HEK293 (cell line): Measurements from ENCODE around the gene SBSN.

ENCODE experiments used
- BCL6B ChIP-seq: fragments of 450-650 bp; formaldehyde crosslinking; IDR thresholded peaks from 2 replicates; pipeline ENCODE4 v1.5.1; 2017; ENCODE audit warnings: missing biosample characterization, missing genetic modification characterization
- FEZF1 ChIP-seq: fragments of 450-650 bp; formaldehyde crosslinking; IDR thresholded peaks from 2 replicates; pipeline ENCODE4 v1.5.1; 2016; ENCODE audit warnings: missing biosample characterization, missing genetic modification characterization
- GLI2 ChIP-seq: fragments of 450-650 bp; formaldehyde crosslinking; IDR thresholded peaks from 2 replicates; pipeline ENCODE4; 2017; ENCODE audit warnings: missing biosample characterization, missing genetic modification characterization, low read depth, borderline replicate concordance
- GLIS1 ChIP-seq: fragments of 450-650 bp; formaldehyde crosslinking; IDR thresholded peaks from 2 replicates; pipeline ENCODE4 v1.5.1; 2016; ENCODE audit warnings: missing biosample characterization, missing genetic modification characterization
- IKZF3 ChIP-seq: fragments of 450-650 bp; IDR thresholded peaks from 2 replicates; pipeline ENCODE4 v1.5.0; 2018; ENCODE audit warnings: missing biosample characterization, mild to moderate bottlenecking, missing genetic modification characterization, moderate library complexity
- KLF7 ChIP-seq: fragments of 450-650 bp; formaldehyde crosslinking; IDR thresholded peaks from 2 replicates; pipeline ENCODE4 v1.5.1; 2016; ENCODE audit warnings: missing biosample characterization, missing genetic modification characterization, borderline replicate concordance
- KLF8 ChIP-seq: fragments of 450-650 bp; formaldehyde crosslinking; IDR thresholded peaks from 2 replicates; pipeline ENCODE4 v1.5.1; 2016; ENCODE audit warnings: missing biosample characterization, missing genetic modification characterization
- REPIN1 ChIP-seq: fragments of 450-650 bp; formaldehyde crosslinking; IDR thresholded peaks from 2 replicates; pipeline ENCODE4 v1.5.1; 2017; ENCODE audit warnings: missing biosample characterization, missing genetic modification characterization, low read depth
- ZBTB48 ChIP-seq: fragments of 450-650 bp; formaldehyde crosslinking; IDR thresholded peaks from 2 replicates; pipeline ENCODE4 v1.5.1; 2016; ENCODE audit warnings: missing biosample characterization, missing genetic modification characterization
- ZBTB49 ChIP-seq: fragments of 450-650 bp; formaldehyde crosslinking; IDR thresholded peaks from 2 replicates; pipeline ENCODE4 v1.5.1; 2016; ENCODE audit warnings: missing biosample characterization, missing genetic modification characterization, low read depth
- ZBTB7A ChIP-seq: fragments of 450-650 bp; formaldehyde crosslinking; IDR thresholded peaks from 2 replicates; pipeline ENCODE4 v1.5.1; 2016; ENCODE audit warnings: low read depth, missing biosample characterization, missing genetic modification characterization
- ZBTB8A ChIP-seq: fragments of 450-650 bp; formaldehyde crosslinking; IDR thresholded peaks from 2 replicates; pipeline ENCODE4 v1.5.1; 2016; ENCODE audit warnings: missing biosample characterization, missing genetic modification characterization
- ZFHX2 ChIP-seq: fragments of 450-650 bp; formaldehyde crosslinking; conservative IDR thresholded peaks from 2 replicates; pipeline ENCODE4 v1.5.1; 2016; ENCODE audit warnings: missing biosample characterization, missing genetic modification characterization
- ZFP41 ChIP-seq: fragments of 450-650 bp; formaldehyde crosslinking; IDR thresholded peaks from 2 replicates; pipeline ENCODE4 v1.5.1; 2016; ENCODE audit warnings: missing biosample characterization, missing genetic modification characterization, borderline replicate concordance
- ZNF146 ChIP-seq: fragments of 450-650 bp; formaldehyde crosslinking; IDR thresholded peaks from 2 replicates; pipeline ENCODE4 v1.5.1; 2016; ENCODE audit warnings: missing biosample characterization, missing genetic modification characterization
- ZNF292 ChIP-seq: fragments of 450-650 bp; formaldehyde crosslinking; IDR thresholded peaks from 2 replicates; pipeline ENCODE4 v1.5.1; 2016; ENCODE audit warnings: low read depth, missing biosample characterization, missing genetic modification characterization, borderline replicate concordance
- ZNF362 ChIP-seq: fragments of 450-650 bp; formaldehyde crosslinking; IDR thresholded peaks from 2 replicates; pipeline ENCODE4 v1.5.1; 2016; ENCODE audit warnings: missing biosample characterization, missing genetic modification characterization
- ZNF366 ChIP-seq: fragments of 450-650 bp; formaldehyde crosslinking; conservative IDR thresholded peaks from 2 replicates; pipeline ENCODE4 v1.5.1; 2016; ENCODE audit warnings: missing biosample characterization, missing genetic modification characterization
- ZNF416 ChIP-seq: fragments of 450-650 bp; formaldehyde crosslinking; IDR thresholded peaks from 2 replicates; pipeline ENCODE4 v1.5.1; 2016; ENCODE audit warnings: missing biosample characterization, missing genetic modification characterization
- ZNF510 ChIP-seq: fragments of 450-650 bp; formaldehyde crosslinking; IDR thresholded peaks from 2 replicates; pipeline ENCODE4 v1.5.1; 2018; ENCODE audit warnings: mild to moderate bottlenecking, missing genetic modification characterization, missing biosample characterization; ENCODE audit not compliant: insufficient replicate concordance
- ZNF621 ChIP-seq: fragments of 450-650 bp; formaldehyde crosslinking; IDR thresholded peaks from 2 replicates; pipeline ENCODE4 v1.5.1; 2017; ENCODE audit warnings: missing biosample characterization, missing genetic modification characterization
- ZNF645 ChIP-seq: fragments of 450-650 bp; formaldehyde crosslinking; IDR thresholded peaks from 2 replicates; pipeline ENCODE4; 2016; ENCODE audit warnings: missing biosample characterization, missing genetic modification characterization
- ZNF670 ChIP-seq: fragments of 450-650 bp; formaldehyde crosslinking; IDR thresholded peaks from 2 replicates; pipeline ENCODE4 v1.5.1; 2016; ENCODE audit warnings: missing biosample characterization, missing genetic modification characterization, low read depth
- ZNF747 ChIP-seq: fragments of 450-650 bp; formaldehyde crosslinking; IDR thresholded peaks from 2 replicates; pipeline ENCODE4 v1.5.1; 2016; ENCODE audit warnings: missing biosample characterization, missing genetic modification characterization
- ZNF785 ChIP-seq: fragments of 450-650 bp; formaldehyde crosslinking; IDR thresholded peaks from 2 replicates; pipeline ENCODE4 v1.5.1; 2016; ENCODE audit warnings: missing biosample characterization, missing genetic modification characterization
- ZSCAN16 ChIP-seq: fragments of 450-650 bp; formaldehyde crosslinking; IDR thresholded peaks from 2 replicates; pipeline ENCODE4 v1.5.1; 2016; ENCODE audit warnings: missing biosample characterization, missing genetic modification characterization
- ZXDB ChIP-seq: fragments of 450-650 bp; formaldehyde crosslinking; IDR thresholded peaks from 2 replicates; pipeline ENCODE4 v1.5.1; 2016; ENCODE audit warnings: missing biosample characterization, missing genetic modification characterization
- TF ChIP-seq, protein P1 (sequence below): fragments of 450-650 bp; IDR thresholded peaks from 2 replicates; pipeline ENCODE4 v1.5.1; 2018; ENCODE audit warnings: missing biosample characterization, mild to moderate bottlenecking, missing genetic modification characterization
- TF ChIP-seq, protein P2 (sequence below): fragments of 450-650 bp; formaldehyde crosslinking; IDR thresholded peaks from 2 replicates; pipeline ENCODE4 v1.5.1; 2016; ENCODE audit warnings: missing biosample characterization, missing genetic modification characterization

SBSN gene

GRCh38 chr19:35509861-35510625, 18.1 kb downstream of the SBSN start (continued):
- peak; percentile 64 for TF ChIP-seq ZBTB8A (tag by site-specific recombination)
- TF ChIP-seq GLIS1 (tag by site-specific recombination), result peak; percentile 97
- TF ChIP-seq ZNF645 (tag by site-specific recombination), result 0 out of 2 replicates have a peak, but pooled peaks have one; percentile 29
- TF ChIP-seq FEZF1, result peak; percentile 31; the same call in 1 of the 2 replicates
- peak; percentile 77 for TF ChIP-seq IKZF3 (tag by site-specific recombination)
- TF ChIP-seq ZFHX2, result peak; percentile 88
- TF ChIP-seq ZNF292, result no peak
- TF ChIP-seq BCL6B (tag by site-specific recombination), result no peak
- TF ChIP-seq, protein P1, sequence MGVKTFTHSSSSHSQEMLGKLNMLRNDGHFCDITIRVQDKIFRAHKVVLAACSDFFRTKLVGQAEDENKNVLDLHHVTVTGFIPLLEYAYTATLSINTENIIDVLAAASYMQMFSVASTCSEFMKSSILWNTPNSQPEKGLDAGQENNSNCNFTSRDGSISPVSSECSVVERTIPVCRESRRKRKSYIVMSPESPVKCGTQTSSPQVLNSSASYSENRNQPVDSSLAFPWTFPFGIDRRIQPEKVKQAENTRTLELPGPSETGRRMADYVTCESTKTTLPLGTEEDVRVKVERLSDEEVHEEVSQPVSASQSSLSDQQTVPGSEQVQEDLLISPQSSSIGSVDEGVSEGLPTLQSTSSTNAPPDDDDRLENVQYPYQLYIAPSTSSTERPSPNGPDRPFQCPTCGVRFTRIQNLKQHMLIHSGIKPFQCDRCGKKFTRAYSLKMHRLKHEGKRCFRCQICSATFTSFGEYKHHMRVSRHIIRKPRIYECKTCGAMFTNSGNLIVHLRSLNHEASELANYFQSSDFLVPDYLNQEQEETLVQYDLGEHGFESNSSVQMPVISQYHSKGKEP, result no peak; the same call in 1 of the 2 replicates
- peak; percentile 20; the same call in 1 of the 2 replicates for TF ChIP-seq ZNF146 (tag by site-specific recombination)
- no peak for TF ChIP-seq ZNF670 (tag by site-specific recombination)
- no peak for TF ChIP-seq ZNF362 (tag by site-specific recombination)
- TF ChIP-seq GLI2, result no peak
- no peak for TF ChIP-seq ZNF621 (tag by site-specific recombination)
- TF ChIP-seq ZFP41 (tag by site-specific recombination), result no peak
- 0 out of 2 replicates have a peak, but pooled peaks have one; percentile 45 for TF ChIP-seq ZSCAN16 (tag by site-specific recombination)
- peak; percentile 75 for TF ChIP-seq KLF7
- TF ChIP-seq KLF8, result peak; percentile 92
- peak; percentile 98 for TF ChIP-seq ZBTB7A
- TF ChIP-seq REPIN1 (tag by site-specific recombination), result no peak; the same call in 1 of the 2 replicates
- TF ChIP-seq, protein P2, sequence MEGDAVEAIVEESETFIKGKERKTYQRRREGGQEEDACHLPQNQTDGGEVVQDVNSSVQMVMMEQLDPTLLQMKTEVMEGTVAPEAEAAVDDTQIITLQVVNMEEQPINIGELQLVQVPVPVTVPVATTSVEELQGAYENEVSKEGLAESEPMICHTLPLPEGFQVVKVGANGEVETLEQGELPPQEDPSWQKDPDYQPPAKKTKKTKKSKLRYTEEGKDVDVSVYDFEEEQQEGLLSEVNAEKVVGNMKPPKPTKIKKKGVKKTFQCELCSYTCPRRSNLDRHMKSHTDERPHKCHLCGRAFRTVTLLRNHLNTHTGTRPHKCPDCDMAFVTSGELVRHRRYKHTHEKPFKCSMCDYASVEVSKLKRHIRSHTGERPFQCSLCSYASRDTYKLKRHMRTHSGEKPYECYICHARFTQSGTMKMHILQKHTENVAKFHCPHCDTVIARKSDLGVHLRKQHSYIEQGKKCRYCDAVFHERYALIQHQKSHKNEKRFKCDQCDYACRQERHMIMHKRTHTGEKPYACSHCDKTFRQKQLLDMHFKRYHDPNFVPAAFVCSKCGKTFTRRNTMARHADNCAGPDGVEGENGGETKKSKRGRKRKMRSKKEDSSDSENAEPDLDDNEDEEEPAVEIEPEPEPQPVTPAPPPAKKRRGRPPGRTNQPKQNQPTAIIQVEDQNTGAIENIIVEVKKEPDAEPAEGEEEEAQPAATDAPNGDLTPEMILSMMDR (tag by site-specific recombination), result peak; percentile 100
- TF ChIP-seq ZXDB (tag by site-specific recombination), result peak; percentile 93
- TF ChIP-seq ZNF747 (tag by site-specific recombination), result no peak
- TF ChIP-seq ZNF416 (tag by site-specific recombination), result peak; percentile 60; the same call in 1 of the 2 replicates
- TF ChIP-seq ZNF785, result peak; percentile 74; the same call in 1 of the 2 replicates
- peak; percentile 66 for TF ChIP-seq ZNF366 (tag by site-specific recombination)
- TF ChIP-seq ZBTB49, result no peak
- TF ChIP-seq ZNF510 (tag by site-specific recombination), result no peak
- TF ChIP-seq ZBTB48 (tag by site-specific recombination), result peak; percentile 90
